GM18909 (cell line): ENCODE measurements around the gene XDH.

Experiments used
- ATAC-seq: cut with Tn5 transposase; IDR thresholded peaks from one replicate; pipeline ENCODE4 v1.9.1; 2021; ENCODE audit warnings: mild to moderate bottlenecking; ENCODE audit not compliant: unreplicated experiment, poor library complexity

The XDH gene

GRCh38 chr2:31372097-31372496 lies 42.4 kb downstream of the XDH start:
- no peak for ATAC-seq

GRCh38 chr2:31371691-31372090 lies 42.9 kb downstream of the XDH start:
- no peak for ATAC-seq

- no peak for ATAC-seq
Observed at GRCh38 chr2:31366733-31367132, 47.8 kb downstream of the XDH start.

GRCh38 chr2:31365834-31366505 lies 48.6 kb downstream of the XDH start:
- ATAC-seq = no peak

- ATAC-seq = no peak
Observed at GRCh38 chr2:31365348-31365747, 49.2 kb downstream of the XDH start.

GRCh38 chr2:31363956-31364750 lies 50.4 kb downstream of the XDH start:
- ATAC-seq = no peak

- no peak for ATAC-seq
Observed at GRCh38 chr2:31362581-31362980, 52.0 kb downstream of the XDH start.

GRCh38 chr2:31359229-31359628 lies 55.3 kb downstream of the XDH start:
- no peak for ATAC-seq

GRCh38 chr2:31354837-31355236 lies 59.7 kb downstream of the XDH start:
- ATAC-seq = no peak

- no peak for ATAC-seq
Observed at GRCh38 chr2:31353179-31353578, 61.4 kb downstream of the XDH start.

- ATAC-seq = no peak
Observed at GRCh38 chr2:31349684-31350083, 64.9 kb downstream of the XDH start.

- ATAC-seq = no peak
Observed at GRCh38 chr2:31349160-31349559, 65.4 kb downstream of the XDH start.

GRCh38 chr2:31348618-31349017 lies 65.9 kb downstream of the XDH start:
- no peak for ATAC-seq

- ATAC-seq = no peak
Observed at GRCh38 chr2:31347750-31348149, 66.8 kb downstream of the XDH start.

- ATAC-seq = no peak
Observed at GRCh38 chr2:31347319-31347718, 67.2 kb downstream of the XDH start.

- no peak for ATAC-seq
Observed at GRCh38 chr2:31344447-31344846, 70.1 kb downstream of the XDH start.

- no peak for ATAC-seq
Observed at GRCh38 chr2:31341351-31341750, 73.2 kb downstream of the XDH start.

GRCh38 chr2:31339696-31340095 lies 74.8 kb downstream of the XDH start:
- no peak for ATAC-seq

- ATAC-seq = no peak
Observed at GRCh38 chr2:31337860-31338259, 76.7 kb downstream of the XDH start.

- no peak for ATAC-seq
Observed at GRCh38 chr2:31337197-31337596, 77.3 kb downstream of the XDH start.

GRCh38 chr2:31335921-31336585 lies 78.5 kb downstream of the XDH start:
- ATAC-seq = no peak
